Osteoblast (primary cell): ENCODE measurements around the gene LRRC34. TPM values are rescaled to one million over a fixed set of nuclear protein-coding genes. Genes with fewer than 3 reads are reported as not detected.

Source experiments
- DNase-seq: peaks from one replicate; pipeline ENCODE4 v3.0.0; 2011; ENCODE audit warnings: low spot score, mixed read lengths; ENCODE audit not compliant: insufficient read length; ENCODE audit errors: missing footprints
- H2AFZ ChIP-seq: 2 replicates; pipeline ENCODE4 v1.6.0; 2011; ENCODE audit warnings: mild to moderate bottlenecking, low read length
- H3K27ac ChIP-seq: 2 replicates; pipeline ENCODE4 v1.5.1; 2011; ENCODE audit warnings: mild to moderate bottlenecking, low read depth, low read length, moderate library complexity
- H3K27me3 ChIP-seq: 2 replicates; pipeline ENCODE4 v1.6.0; 2012; ENCODE audit warnings: mild to moderate bottlenecking, control low read depth, inconsistent platforms, low read length, moderate library complexity; ENCODE audit not compliant: insufficient read depth
- H3K36me3 ChIP-seq: 2 replicates; pipeline ENCODE4 v1.5.1; 2011; ENCODE audit warnings: mild to moderate bottlenecking, low read length, control low read depth, moderate library complexity; ENCODE audit not compliant: insufficient read depth
- H3K4me1 ChIP-seq: 2 replicates; pipeline ENCODE4 v1.5.1; 2011; ENCODE audit warnings: mild to moderate bottlenecking, low read length, control low read depth, moderate library complexity; ENCODE audit not compliant: insufficient read depth
- H3K4me2 ChIP-seq: 2 replicates; pipeline ENCODE4 v1.6.0; 2011; ENCODE audit warnings: mild to moderate bottlenecking, low read length; ENCODE audit not compliant: insufficient read depth
- H3K4me3 ChIP-seq: fragments of 200-600 bp; sonication (generic); 3 replicates; pipeline ENCODE4 v1.5.1; 2012; ENCODE audit warnings: mild to moderate bottlenecking, low read length, inconsistent platforms; ENCODE audit not compliant: insufficient read depth
- H3K79me2 ChIP-seq: 2 replicates; pipeline ENCODE4 v1.6.0; 2012; ENCODE audit warnings: mild to moderate bottlenecking, low read length, control low read depth, inconsistent platforms; ENCODE audit not compliant: insufficient read depth
- H3K9me3 ChIP-seq: 2 replicates; pipeline ENCODE4 v1.5.1; 2011; ENCODE audit warnings: low read depth, low read length, control low read depth
- H4K20me1 ChIP-seq: 2 replicates; pipeline ENCODE4 v1.6.0; 2012; ENCODE audit warnings: mild to moderate bottlenecking, low read length, control low read depth; ENCODE audit not compliant: insufficient read depth
- CTCF ChIP-seq: IDR thresholded peaks from 2 replicates; pipeline ENCODE4 v1.5.1; 2011; ENCODE audit warnings: mild to moderate bottlenecking, low read depth, low read length, moderate library complexity; ENCODE audit errors: extremely low read depth
- total RNA-seq: library from RNA; depleted of rRNA; stranded (reverse); fragments of >200 nt; gene quantifications from 2 replicates; pipeline ENCODE4 v1.2.3, GENCODE V29; 2012

The LRRC34 gene
- total RNA-seq, 1 donor = 2.2 TPM

GRCh38 chr3:169811631-169812331 is 923 bp downstream of the LRRC34 start:
- Histone ChIP-seq H2AFZ (peak overlapping the region; percentile 98), H3K27ac (peak overlapping the region; percentile 52), H4K20me1 (no peaks in the 10 kb centered on the region), H3K4me3 (peak overlapping the region; percentile 78), H3K36me3 (no peaks in the 10 kb centered on the region), H3K4me1 (peaks cover 16% of the 10 kb centered on the region), H3K4me2 (peak overlapping the region; percentile 85), H3K27me3 (no peaks in the 10 kb centered on the region), H3K9me3 (peaks cover 1% of the 10 kb centered on the region), H3K79me2 (no peaks in the 10 kb centered on the region)
- TF ChIP-seq CTCF = no peak
- DNase-seq = peak; percentile 81

DNA sequence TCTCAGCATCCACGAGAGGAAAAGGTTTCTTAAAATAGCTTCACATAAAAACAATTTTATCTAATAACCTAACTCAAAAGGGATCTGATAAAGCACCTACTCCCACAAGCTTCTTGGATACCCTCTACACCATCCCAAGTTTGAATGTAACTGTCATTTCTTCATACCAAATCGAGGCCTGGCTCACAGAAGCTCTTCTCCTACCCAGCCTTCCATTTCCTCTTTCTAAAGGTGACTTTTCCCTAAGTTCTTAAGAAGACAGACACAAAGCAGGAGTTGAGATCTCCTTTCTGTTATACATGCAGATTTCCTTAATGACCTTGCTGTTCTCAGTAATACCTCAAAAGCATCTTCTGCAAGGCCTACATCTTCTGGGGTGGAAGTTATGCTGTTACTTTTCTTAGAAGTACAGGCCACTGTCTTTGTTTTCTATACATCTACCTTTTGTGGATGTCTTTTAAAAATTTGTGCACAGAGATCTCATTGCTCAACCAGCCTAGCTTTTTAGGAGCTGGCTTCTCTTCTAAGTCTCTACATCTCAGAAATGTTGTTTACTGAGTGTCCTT is 3.4 kb downstream of the LRRC34 start:
- Histone ChIP-seq H2AFZ (peak overlapping the region; percentile 69), H3K4me3 (no peak overlapping the region), H3K4me2 (no peak overlapping the region), H4K20me1 (no peaks in the 10 kb centered on the region), H3K79me2 (no peaks in the 10 kb centered on the region), H3K4me1 (peaks cover 16% of the 10 kb centered on the region), H3K27ac (no peak overlapping the region), H3K27me3 (no peaks in the 10 kb centered on the region), H3K36me3 (no peaks in the 10 kb centered on the region), H3K9me3 (no peaks in the 10 kb centered on the region)
- no peak for TF ChIP-seq CTCF
- peak; percentile 9 for DNase-seq

DNA sequence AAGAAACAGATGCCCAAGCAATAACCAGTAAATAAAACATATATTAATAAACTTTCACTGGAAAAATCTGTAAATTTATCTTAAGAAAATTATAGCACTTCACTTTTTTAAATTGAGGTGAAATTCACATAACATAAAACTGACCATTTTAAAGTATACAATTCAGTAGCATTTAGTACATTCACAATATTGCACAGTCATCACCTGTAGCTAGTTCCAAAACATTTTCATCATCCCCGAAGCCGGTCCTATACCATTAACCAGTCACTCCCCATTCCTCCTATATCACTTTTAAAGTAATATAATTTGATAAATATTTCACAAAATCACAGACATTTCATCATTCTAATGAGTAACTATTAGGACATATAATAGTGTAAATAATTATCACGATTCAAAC is 8.0 kb downstream of the LRRC34 start:
- H3K79me2 ChIP-seq = no peaks in the 10 kb centered on the region
- H4K20me1 ChIP-seq = no peaks in the 10 kb centered on the region
- no peak overlapping the region for H3K4me3 ChIP-seq
- DNase-seq = no peak
- no peak overlapping the region for H3K4me2 ChIP-seq
- H3K36me3 ChIP-seq = no peaks in the 10 kb centered on the region
- no peaks in the 10 kb centered on the region for H3K9me3 ChIP-seq
- no peaks in the 10 kb centered on the region for H3K4me1 ChIP-seq
- no peak overlapping the region for H2AFZ ChIP-seq
- TF ChIP-seq CTCF = no peak
- no peaks in the 10 kb centered on the region for H3K27me3 ChIP-seq
- H3K27ac ChIP-seq = no peak overlapping the region

- Histone ChIP-seq H3K27me3 (no peaks in the 10 kb centered on the region), H3K4me3 (no peak overlapping the region), H4K20me1 (no peaks in the 10 kb centered on the region), H3K79me2 (no peaks in the 10 kb centered on the region), H3K4me2 (no peak overlapping the region), H3K4me1 (peaks cover 4% of the 10 kb centered on the region), H3K36me3 (peaks cover 10% of the 10 kb centered on the region), H2AFZ (no peak overlapping the region), H3K9me3 (no peaks in the 10 kb centered on the region), H3K27ac (no peak overlapping the region)
- no peak for DNase-seq
- TF ChIP-seq CTCF = no peak
Observed at GRCh38 chr3:169792359-169792758, 20.3 kb downstream of the LRRC34 start.
